Measurements from ENCODE around the gene LARGE1.

DNA sequence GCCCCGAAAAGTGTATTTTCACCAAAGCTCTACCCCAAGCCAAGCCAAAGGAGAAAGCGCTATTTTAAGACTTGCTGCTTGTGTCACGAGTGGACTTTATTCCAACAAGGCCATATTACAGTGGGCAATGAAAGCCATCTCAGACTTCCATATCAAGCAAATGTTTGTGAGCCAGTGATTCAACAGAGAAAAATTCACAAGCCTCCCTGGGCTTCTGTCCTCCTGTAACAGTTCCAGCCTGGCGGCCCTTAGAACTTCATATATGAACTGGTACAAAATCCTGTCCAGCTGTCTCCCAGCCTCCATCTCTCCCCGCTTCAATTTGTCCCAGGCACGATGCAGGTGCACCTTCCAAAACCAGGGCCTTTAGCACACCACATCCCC lies 11.2 kb downstream of the LARGE1 start:
- TF ChIP-seq, protein P1, sequence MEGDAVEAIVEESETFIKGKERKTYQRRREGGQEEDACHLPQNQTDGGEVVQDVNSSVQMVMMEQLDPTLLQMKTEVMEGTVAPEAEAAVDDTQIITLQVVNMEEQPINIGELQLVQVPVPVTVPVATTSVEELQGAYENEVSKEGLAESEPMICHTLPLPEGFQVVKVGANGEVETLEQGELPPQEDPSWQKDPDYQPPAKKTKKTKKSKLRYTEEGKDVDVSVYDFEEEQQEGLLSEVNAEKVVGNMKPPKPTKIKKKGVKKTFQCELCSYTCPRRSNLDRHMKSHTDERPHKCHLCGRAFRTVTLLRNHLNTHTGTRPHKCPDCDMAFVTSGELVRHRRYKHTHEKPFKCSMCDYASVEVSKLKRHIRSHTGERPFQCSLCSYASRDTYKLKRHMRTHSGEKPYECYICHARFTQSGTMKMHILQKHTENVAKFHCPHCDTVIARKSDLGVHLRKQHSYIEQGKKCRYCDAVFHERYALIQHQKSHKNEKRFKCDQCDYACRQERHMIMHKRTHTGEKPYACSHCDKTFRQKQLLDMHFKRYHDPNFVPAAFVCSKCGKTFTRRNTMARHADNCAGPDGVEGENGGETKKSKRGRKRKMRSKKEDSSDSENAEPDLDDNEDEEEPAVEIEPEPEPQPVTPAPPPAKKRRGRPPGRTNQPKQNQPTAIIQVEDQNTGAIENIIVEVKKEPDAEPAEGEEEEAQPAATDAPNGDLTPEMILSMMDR (conservative IDR thresholded peaks at IDR 0.05; ENCODE audit: low read depth, low read length), result no peak
- TF ChIP-seq EZH2 (IDR thresholded peaks at IDR 0.05; ENCODE audit: low read length, unreplicated experiment) (no peak), EZH2phosphoT487 (IDR thresholded peaks at IDR 0.05; ENCODE audit: borderline replicate concordance, low read length) (no peak)
